HG02981 (cell line): Measurements from ENCODE around the gene GNG7.
"Not testable (repeated sequence)": the region's sequence is repeated elsewhere in the genome, so short reads cannot be mapped to it uniquely, and the experiment has no call there.

ENCODE experiments used
- ATAC-seq: cut with Tn5 transposase; IDR thresholded peaks from one replicate; pipeline ENCODE4 v1.9.1; 2021; ENCODE audit warnings: mild to moderate bottlenecking, moderate library complexity; ENCODE audit not compliant: unreplicated experiment

Gene GNG7

DNA sequence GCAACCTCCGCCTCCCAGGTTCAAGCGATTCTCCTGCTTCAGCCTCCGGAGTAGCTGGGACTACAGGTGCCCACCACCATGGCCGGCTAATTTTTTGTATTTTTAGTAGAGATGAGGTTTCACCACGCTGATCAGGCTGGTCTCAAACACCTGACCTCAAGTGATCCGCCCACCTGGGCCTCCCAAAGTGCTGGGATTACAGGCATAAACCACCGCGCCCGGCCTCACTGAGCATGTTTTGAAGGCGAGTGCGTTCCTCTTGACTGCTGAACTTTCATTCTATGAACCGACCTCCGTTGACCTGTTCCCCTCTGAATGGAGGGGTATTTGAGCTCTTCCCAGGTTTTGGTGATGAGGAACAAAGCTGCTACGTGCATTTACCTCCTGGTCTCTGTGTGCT lies 209.0 kb downstream of the GNG7 start:
- ATAC-seq = not testable (repeated sequence)

DNA sequence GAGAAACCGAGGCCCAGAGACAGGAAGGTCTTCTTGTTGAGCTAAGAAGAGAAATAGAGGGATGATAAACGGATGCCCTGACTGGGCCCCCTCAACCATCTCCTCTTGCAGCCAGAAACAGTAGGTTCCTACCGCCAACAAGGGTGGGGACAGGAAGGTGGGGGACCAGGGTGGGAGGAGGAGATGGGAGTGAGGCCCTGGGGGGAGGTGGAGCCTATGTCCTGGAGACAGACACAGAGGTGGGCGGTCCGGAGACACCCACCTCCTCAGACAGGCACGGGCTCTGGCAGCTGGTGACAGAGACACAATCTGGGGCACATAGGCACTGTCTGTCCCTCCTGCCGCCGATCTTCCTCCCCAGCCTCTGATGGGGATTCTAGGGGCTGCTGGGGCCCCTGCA lies 209.6 kb downstream of the GNG7 start:
- no peak for ATAC-seq

DNA sequence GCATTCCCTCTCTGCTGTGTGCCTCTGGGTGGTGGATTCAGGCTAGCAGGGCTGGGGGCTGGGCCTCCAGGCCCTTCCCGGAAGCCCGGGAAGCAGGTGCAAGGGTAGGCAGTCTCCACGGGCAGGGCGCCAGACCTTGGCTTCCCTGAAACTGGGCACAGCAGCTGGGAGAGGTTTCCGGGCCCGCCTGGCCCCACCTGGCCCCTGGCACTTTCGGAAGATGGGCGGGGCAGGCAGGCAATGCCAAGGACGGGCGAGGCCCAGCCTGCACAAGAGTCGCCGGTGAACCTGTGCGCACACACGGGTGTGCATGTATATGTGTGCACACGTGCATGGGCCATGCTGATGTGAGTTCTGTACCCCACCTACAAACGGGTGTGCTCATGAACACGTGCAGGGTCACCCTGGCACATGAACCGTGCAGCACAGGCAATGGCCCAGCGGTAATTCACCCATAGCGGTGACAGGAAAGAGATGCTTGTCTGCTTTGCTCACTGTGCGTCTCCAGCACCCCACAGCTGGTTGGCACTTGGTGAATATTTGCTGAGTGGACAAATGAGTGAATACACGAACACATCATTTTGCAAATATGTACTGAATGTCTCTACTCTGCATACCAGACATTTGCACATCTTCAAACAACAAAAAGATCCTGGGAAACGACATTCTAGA lies 211.2 kb downstream of the GNG7 start:
- no peak for ATAC-seq

DNA sequence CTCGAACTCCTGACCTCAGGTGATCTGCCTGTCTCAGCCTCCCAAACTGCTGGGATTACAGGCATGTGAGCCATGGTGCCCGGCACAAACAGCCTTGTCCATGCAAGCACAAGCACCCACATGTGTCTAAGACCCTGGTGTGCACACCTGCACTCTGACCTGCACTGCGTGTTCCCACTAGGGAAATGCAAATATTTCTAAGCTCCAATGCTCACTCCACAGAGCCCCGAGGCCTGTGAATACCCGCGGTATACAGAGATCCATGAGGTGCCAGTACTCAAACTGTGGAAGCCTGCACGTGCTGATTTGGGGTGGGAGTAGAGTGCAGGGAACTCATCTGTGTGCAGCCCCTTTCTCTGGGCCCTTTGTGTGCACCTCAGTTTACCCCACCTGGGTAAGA lies 211.8 kb downstream of the GNG7 start:
- ATAC-seq = no peak

DNA sequence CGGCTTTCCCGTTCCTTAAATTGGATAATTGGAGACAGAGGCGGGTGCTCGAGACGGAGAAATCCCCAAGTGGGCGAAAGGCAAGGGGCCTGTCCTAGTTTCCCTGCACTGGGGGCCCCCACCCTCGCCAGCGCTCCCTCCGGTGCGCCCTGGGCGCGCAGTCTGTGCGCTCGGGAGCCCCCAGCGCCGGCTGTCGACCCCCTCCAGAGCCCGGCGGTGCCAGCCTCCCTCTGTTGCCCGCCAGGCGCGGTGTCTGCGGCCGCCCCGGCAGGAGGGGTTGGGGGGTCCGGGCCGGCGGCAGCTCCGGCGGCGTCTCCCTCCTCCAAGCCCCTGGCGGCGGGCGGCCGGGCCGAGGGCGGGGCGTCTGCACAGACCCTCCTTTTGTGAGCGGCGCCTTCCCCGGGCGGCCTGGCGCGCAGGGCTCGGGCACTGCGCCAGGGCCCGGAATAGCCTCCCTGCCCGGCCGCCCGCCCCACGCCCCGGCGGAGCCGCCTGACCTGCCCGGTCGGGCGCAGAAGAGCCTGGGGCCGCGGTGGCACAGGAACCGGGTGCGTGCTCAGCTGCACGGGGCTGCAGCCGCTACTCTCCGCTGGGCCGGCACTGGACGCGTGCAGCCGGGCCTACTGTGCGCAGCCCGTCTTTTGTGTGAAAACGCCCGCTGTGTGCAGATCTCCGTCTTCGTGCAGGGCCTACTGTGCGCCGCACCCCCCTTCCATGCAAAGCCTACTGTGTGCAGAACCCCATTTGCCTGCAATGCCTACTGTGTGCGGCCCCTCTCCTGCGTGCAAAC lies 213.4 kb downstream of the GNG7 start:
- no peak for ATAC-seq

DNA sequence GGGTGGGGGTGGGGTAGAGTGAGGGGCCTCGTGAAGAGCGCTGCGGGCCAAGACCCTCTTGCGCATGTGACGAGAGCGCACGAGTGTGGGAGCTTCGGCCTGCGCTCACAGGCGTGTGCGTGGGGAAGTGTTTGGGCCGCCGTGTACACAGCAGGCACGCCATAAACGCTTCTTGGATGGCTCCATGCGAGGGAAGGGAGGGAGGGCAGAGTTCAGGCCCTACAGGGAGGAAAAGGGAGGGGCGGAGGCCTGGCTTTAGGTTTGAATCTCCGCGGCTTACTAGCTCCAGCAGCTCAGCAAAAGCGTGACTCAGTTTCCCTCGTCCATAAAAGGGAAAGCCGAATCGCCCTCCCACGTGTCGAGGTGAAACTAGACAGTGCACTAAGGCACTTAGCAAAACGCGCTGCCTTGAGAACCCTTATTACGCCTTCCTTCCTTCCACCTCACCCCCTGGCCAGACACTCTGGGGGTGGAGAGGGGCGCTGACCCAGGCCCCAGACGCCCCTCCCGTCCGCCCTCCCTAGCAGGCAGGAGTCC lies 214.0 kb downstream of the GNG7 start:
- no peak for ATAC-seq

DNA sequence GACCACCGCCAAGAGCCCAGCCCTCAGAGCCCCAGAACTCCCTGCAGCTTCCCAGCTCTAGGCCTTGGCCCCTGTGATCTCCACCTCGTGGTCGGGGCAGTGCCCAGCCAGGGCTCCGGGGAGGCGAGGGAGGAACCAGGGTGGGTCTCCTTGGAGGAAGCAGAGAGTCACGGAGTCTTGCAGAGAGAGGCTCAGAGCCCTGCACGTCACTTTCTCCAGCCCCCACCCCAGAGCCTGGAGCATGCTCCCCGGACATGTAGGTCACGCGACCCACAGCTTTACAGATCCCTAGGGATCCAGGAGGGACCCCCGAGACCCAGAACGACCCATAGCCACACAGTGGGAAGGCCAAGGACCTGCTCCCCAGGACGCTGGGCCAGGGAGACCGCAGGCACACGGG lies 214.7 kb downstream of the GNG7 start:
- ATAC-seq = no peak

DNA sequence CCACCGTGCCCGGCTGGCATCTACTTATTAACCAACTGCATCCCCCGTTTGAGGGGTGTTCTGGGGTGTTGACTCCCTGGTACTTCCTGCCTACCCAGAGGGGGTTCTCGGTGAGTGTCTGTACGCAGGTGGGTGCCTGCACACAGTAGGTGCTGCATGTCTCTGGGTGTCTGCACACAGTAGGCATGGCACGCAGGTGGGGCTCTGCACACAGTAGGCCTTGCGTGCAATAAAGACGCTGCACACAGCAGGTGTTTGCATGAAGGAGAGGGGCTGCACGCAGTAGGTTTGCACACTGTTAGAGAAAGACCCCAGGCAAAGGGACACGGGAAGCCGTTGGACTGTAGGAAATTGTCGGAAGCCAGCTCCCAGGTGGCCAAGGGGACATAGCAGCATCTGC lies 215.4 kb downstream of the GNG7 start:
- no peak for ATAC-seq

DNA sequence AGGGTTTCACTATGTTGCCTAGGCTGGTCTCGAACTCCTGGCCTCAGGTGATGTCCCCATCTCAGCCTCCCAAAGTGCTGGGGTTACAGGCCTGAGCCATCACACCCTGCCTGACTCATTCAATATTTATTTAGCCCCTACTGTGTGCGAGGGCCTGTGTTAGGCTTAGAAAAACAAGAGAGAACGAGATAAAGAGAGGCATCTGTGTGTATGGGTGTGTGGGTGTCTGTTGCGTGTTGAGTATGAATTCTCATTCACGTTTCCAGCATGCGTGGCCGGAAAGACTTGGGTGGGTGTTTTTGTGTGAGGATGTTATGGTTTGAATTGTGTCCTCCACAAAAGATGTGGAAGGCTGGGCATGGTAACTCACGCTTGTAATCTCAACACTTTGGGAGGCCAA lies 217.1 kb downstream of the GNG7 start:
- no peak for ATAC-seq

DNA sequence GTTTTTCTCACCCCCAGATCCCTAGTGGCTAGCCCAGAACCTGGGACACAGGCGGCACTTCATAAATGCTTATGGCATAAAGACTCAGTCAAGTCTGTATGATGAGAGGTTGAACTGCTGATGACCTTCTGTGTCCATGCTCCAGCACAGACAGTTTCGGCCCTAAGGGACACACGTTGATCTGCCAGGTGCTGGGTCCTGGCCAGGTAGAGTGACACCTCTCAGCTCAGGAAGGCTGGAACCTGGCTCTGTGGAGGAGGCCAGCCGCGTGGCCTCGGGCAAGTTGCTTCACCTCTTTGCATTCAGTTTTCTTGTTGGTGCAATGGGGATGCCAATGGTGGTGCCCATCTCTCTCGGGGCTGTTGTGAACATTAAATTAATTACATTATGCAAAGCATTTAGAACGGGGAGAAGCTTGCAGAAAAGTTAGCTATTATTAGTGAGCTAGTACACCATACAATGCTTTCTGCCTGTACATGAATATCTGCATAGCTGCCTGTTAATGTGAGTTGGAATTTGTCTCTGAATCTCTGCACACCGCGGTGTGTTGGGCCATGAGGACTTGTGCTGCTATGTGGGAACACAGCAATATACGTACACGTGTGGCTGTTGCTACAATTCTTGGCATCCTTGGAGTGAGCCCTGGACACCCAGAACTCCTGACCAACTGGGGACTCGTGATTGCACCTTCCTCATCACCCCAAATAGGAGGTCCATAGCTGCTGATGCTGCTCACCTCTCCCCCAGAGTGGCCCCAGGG lies 218.1 kb downstream of the GNG7 start:
- no peak for ATAC-seq

DNA sequence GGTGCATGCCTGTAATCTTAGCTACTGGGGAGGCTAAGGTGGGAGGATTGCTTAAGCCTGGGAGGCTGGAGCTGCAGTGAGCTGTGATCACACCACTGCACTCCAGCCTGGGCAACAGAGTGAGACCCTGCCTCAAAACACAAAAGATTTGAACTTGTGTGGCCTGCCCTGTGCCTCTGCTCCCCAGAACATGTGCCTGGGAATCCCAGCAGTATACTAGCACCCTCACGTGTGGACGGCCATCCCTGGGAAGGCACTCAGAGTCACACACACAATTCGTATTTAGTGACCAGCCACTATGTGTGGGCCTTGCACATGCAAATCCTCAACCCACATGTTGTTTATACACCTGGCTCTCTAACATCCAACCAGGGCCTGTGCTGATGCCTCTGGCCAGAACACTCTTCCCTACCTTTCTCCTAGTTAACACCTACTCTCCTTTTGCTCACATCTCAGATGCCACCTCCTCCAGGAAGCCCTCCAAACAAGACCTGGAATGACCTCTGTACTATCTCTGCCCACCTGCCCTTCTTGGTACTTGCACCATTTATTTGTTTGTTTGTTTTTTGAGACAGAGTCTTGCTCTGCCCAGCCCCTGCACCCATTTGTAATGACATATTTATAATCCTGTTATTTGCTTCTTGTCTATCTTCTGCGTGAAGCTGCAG lies 218.9 kb downstream of the GNG7 start:
- no peak for ATAC-seq

DNA sequence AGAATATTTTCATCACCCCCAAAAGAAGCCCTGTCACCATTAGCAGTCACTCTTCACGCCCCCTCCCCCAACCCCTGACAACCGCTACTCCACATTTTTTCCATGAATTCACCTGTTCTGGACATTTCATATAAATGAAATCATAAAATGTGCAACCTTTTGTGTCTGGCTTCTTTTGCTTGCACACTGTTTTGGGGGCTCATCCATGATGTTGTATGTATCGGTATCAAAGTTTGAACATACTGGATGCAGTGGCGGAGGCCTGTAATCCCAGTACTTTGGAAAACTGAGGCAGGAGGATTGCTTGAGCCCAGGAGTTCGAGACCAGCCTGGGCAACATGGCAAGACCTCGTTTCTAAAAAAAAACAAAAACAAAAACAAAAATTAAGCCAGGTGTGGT lies 219.4 kb downstream of the GNG7 start:
- ATAC-seq = no peak

DNA sequence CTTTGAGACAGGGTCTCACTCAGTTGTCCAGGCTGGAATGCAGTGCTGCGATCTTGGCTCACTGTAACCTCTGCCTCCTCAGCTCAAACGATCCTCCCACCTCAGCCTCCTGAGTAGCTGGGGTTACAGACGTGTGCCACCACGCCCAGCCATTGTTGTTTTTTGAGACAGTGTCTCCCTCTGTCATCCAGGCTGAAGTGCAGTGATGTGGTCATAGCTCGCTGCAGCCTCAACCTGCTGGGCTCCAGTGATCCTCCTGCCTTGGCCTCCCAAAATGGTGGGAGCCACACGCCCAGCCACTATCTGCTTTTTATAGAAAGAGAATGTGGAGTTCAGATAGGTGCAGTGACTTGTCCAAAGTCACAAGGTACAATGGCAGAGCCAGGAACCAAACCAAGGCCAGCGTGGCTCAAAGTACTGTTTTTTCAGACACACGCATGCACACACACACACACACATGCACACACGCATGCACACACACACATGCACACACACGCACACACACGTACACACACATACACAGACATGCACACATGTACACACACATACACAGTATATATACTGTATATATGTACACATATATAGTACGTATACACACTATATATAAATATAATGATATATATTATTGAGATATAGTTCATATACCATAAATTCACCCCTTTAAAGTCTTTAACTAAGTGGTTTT lies 220.0 kb downstream of the GNG7 start:
- no peak for ATAC-seq

DNA sequence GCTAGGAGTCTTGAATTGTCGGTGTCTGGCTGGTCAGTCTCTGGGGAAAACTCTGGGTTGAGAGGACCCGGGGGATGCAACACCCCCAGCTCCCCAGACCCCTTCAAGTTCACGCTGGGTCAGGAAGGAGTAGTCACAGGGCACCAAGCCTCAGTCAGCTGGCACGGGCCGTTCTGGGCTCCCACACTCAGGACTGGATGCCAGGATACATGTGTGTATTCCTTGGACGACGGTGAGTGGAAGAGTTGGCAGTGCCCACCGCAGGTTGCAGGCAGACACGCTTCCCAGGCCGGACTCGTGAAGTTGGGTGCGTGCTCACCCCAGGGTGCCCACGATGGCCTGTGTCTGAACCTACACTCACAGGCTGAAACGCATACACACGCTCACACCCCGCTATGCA lies 221.0 kb downstream of the GNG7 start:
- ATAC-seq = no peak

DNA sequence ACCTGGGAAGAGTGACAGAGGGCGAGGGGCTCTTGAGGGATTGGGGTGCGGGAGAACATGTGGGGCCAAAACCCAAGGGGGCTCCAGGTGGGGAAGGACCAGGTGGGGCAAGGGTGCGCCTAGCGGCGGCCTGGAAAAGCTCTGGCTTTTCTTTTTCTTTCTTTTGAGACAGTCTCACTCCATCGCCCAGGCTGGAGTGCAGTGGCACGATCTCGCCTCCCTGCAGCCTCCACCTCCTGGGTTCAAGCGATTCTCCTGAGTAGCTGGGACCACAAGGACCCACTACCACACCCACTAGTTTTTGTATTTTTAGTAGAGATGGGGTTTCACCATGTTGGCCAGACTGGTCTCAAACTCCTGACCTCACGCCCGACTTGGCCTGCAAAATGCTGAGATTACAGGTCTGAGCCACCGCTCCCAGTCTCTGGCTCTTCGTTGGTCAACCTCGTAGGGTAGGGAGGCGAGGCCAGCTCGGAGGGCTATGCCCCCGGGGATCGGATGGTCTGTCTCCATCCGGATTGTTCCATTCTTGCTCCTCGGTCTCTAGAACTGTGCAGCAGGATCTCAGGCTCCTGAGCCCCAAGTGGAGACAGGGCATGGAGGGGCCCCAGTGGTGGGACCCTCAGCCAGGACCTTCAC lies 222.8 kb downstream of the GNG7 start:
- ATAC-seq = no peak

DNA sequence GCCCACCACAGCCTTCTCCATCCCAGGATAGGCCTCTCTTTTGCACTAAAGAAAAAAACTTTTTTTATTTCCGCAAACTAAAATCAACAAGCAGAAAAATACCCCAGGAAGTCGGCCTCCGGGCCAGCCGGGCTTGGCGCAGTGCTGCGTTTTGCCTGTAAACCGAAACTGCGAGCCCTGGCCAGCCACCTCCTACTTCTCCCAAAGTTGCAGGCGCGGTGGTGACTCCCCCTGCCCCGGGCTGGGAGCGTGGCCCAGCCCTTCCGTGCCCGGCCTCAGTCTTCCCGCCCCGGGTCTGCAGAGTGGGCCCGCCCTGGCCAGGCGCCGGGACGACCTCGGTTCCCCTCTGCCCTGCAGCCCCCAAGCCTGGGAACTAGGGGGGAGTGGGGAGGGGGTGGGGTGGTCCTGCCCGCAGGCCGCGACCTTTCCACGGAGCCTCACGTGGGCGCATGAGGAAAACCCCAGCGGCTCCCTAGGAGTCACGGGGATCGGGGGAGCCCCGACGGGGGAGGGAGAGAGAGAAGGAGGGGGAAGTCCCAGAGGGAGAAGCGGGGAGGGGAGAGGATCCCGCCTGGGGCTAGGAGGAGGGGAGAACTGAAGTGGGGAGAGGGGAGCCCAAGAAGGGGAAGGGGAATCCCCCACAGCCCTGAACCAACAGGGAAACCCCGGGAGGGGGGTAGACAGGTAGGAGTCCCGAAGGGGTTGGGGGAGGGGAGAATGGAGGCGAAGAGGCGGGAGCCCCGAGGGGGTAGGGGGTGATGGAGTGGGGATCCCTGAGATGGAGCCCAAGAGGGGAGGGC lies 223.5 kb downstream of the GNG7 start:
- no peak for ATAC-seq

DNA sequence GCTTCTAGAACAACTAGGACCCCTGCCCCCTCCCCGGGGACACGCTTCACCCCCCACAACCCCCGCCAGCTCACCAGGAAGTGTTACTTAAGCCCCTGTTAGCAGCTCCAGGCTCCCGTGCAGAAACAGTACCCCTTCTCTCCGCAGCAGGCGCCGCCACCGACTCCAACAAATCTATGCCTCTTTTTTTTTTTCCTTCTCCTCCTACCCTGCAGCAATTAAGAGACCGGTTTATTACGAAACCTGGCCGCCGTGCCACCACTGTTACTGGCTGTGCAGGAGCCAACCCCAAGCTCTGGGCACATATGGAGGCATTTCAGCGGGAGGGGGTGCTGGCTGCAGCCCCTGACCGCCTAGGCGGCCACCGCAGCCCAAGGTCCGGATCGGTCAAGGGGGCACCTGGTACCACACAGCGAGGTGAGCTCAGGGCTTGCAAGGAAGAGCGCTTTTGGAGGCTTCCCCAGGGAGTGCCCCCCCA lies 224.2 kb downstream of the GNG7 start:
- ATAC-seq = no peak

DNA sequence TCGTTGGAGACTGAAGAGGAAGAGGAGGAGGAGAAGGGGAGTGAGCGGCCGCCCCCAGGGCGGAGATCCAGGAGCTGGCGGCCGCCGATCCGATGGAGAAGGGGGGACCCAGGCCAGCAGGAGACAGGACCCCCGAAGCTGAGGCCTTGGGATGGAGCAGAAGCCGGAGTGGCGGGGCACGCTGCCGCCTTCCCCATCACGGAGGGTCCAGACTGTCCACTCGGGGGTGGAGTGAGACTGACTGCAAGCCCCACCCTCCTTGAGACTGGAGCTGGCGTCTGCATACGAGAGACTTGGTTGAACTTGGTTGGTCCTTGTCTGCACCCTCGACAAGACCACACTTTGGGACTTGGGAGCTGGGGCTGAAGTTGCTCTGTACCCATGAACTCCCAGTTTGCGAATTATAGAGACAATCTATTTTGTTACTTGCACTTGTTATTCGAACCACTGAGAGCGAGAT lies 224.7 kb downstream of the GNG7 start:
- ATAC-seq = no peak

DNA sequence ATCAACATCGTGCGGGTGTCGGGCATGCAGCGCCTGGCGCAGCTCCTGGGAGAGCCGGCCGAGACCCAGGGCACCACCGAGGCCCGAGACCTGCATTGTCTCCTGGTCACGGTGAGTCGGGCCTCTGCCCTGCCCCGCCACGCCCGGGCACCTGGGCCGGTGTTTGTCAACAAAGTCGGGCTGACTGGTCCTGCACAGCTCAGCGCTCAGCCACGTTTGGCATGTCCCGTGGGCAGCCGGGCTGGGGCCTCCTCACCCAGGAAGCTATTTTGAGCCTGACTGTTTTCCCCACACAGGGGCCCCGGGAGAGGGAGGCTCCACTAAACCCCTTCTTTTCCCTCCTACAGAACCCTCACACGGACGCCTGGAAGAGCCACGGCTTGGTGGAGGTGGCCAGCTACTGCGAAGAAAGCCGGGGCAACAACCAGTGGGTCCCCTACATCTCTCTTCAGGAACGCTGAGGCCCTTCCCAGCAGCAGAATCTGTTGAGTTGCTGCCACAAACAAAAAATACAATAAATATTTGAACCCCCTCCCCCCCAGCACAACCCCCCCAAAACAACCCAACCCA lies 225.3 kb downstream of the GNG7 start:
- no peak for ATAC-seq
